Measurements from ENCODE around the gene MPG.
"Not testable (repeated sequence)": the region's sequence is repeated elsewhere in the genome, so short reads cannot be mapped to it uniquely, and the experiment has no call there.

Gene MPG

GRCh38 chr16:104928-105327 lies 26.9 kb downstream of the MPG start:
- DNase-seq (ENCODE audit: insufficient read length, low spot score) (no peak), FAIRE-seq (no peak)

DNA sequence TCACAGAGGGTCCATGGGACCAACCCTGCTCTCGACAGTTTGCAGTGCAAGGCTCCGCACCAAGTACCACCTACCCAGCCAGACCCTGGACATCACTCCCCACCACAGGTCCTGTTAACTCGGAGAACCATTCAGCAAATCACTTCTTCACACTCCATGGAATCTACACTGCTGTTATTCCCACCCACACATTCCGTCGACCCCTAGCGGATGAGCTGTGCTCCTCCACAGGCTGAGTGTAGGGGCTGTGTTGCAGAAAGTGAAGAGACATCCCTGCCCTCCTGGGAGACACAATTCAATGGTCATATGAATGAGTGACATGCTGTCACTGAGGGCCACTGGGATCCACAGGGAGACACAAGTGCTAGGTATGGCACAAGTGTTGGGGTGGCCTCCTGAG lies 27.5 kb downstream of the MPG start:
- DNase-seq (ENCODE audit: insufficient read length, low spot score) (no peak), FAIRE-seq (no peak)

DNA sequence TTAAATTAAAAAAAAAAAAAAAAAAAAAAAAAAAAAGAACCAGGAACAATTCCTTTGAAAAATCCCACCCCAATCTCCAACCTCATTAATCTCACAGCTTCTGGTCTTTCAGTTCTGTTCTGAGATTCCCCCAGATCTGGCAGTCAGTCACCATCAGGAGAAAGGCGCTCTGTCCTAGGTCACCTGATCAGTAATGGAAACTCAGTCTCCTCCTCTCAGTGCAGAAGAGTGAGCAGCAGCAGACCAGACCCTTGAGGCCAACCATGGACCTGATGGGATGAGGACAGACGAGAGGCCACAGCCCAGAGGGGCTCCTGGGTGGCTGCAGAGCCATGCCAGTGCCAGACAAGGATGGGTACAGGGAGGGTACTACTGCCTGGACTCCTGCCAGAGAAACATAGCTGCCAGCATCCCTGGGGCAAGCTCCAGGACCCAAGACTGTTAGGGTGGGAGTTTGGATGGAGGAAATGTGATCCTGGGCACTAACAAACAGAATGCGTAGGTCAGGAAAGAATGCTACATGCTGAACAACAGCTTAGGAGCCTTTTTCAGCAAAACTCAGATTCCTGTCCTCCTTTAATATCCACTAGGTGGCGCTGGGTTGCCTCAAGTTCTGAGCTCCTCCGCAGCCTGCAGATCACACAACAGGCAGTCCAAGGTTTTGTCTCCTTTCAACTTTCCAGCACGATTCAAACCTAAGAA lies 28.7 kb downstream of the MPG start:
- peak; percentile 81 for DNase-seq (ENCODE audit: insufficient read length, low spot score)
- FAIRE-seq: peak; percentile 36

DNA sequence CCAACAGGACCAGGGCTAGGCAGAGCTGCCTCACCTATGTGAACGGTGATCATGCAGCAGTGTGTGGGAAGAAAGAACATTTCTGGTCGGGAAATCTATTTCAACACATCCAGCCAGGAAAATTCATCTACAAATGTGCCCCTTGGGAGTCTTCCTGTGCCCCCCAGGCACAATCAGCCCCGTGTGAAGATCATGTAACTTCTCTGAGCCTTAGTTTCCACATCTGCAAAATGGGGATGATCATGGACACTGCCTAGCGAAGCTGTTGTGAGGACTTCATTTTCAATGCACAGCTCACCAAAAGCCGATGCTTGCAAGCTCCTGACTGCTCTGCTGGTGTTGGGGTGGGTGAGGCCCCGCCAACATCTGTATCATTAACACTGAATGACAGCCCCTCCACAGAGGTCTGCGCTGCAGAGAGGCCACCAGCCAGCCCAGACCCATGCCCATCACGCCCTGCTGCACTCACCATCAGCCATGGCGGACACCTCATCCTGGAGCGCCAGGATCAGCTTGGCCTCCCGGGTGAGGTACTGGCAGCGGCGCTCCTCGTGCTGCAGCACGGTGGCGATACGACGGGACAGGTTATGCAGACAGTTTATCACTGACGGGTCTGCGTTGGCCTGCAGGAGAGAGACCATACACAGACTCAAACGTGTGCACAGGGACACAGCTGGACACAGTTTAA lies 34.3 kb downstream of the MPG start:
- no peak for FAIRE-seq
- DNase-seq (ENCODE audit: insufficient read length, low spot score): no peak

DNA sequence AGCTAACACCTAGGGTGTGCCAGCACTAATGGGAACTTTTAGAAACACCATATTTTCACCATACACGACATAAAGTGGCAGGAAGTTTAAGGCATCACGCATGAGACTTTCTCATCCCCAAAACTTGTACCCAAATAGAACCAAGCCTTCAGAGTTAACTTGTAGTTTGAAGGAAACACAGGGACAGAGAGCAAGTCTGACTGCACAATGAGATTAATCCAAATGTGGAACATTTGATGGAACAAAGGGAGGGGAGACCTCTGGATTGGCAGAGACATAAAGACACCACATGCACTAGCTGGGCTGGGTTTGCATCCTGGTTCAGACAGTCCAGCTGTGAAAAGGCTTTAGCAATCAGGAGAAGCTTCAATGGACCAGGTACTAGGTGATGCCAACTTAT lies 36.3 kb downstream of the MPG start:
- no peak for DNase-seq (ENCODE audit: insufficient read length, low spot score)
- no peak for FAIRE-seq

- no peak for DNase-seq (ENCODE audit: insufficient read length, low spot score)
- no peak for FAIRE-seq
These were observed 38.0 kb downstream of the MPG start for GRCh38 chr16:116015-116414.

DNA sequence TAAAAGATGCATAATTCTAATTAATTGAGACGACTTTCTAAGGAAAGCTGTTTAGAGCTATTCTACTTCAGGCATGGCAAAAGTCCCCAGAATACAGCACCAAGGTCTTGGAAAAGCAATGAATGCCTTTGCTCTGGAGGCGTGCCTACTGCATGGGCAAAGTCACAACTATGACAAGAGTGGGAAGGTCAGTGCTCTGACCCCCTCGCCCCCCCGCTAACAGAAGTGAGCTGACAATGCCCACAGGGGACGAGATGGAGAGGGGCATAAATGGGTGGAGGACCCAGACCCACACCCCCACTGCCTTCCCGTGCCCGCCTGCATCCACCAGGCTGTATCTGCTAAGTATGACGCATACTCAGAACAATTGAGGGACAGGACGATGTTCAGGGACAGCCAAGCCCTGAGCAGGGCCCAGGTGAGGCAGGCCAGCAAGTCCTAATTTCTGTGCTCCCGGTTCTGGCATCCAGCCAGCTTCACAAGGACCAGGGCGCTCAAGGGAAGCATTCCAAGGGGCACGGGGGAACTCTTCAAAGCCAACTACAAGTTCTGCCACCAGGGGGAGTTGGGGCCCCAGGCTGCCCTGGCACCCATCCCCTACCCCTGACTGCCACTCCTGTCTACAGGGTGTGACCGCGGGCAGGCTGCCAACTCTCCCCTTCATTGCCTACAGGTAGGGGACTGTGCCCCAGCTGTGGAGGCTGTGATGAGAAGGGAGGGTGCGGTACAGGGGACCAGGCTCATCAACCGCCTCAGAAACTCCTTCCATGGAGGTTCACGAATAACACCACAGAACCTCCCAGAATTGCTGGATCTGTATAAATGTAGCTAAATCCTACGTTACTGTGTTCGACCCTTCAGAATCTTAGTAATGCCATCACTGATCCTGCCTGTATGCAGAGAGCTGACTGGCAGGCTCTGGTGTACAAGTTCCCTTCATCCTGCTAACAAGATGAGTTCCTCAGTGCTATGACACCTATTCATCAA lies 39.6 kb downstream of the MPG start:
- peak; percentile 71 for DNase-seq (ENCODE audit: insufficient read length, low spot score)

GRCh38 chr16:118857-119256 lies 40.8 kb downstream of the MPG start:
- no peak for DNase-seq (ENCODE audit: insufficient read length, low spot score)
- no peak for FAIRE-seq

More for the DNA sequence above, 39.6 kb downstream of the MPG start:
- FAIRE-seq: no peak

DNA sequence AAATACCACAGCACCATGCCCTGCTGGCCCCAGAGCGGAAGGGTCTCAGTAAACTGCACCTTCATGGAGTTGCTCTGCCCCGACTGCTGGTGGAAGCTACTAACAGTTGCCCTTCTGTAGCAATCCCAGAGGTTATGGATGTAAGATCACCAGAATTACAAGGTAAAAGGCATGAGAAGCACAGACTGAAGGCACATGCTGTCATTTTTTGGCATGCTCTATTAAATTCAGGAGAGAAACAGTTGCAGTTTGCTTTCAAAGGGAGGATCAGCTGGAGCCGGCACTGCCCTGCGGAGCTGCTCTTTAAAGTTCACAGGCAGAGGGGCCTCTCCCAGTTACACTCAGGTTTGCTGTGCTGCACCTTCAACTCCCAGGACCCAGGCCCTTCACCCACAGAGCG lies 41.3 kb downstream of the MPG start:
- DNase-seq (ENCODE audit: insufficient read length, low spot score) (no peak), FAIRE-seq (no peak)

DNA sequence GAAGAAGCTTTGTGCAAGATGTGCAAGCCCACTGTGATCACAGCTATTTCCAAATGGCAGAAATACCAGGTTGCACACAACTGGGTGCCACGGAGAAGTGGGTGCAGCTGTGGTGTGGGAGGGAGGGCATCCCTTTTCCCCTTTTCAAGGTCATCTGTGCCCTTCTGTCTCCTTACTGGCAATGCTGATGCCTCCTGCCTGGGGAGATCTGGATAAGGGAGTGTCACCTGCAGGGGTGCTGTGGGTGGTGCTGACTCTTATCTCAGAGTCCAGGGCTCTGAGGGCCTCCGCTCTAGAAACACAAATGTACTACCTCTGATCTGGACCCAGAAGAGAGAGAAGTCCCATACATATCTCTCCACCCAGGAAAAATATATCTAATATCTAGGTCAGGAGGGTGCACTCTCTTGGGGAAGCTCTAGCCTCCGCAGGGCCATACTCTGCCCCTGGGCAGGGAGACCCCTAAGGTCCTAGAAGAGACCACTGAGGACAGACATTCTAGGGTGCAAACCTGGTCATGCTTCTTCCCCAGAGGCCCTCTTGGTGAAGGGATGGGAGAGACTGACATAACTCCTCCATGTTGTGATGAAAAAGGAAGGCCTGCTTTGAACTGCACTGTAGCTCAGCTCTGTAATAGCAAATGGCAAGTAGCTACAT lies 41.9 kb downstream of the MPG start:
- no peak for FAIRE-seq
- no peak for DNase-seq (ENCODE audit: insufficient read length, low spot score)

- no peak for DNase-seq (ENCODE audit: insufficient read length, low spot score)
These were observed 42.7 kb downstream of the MPG start for GRCh38 chr16:120756-121155.

DNA sequence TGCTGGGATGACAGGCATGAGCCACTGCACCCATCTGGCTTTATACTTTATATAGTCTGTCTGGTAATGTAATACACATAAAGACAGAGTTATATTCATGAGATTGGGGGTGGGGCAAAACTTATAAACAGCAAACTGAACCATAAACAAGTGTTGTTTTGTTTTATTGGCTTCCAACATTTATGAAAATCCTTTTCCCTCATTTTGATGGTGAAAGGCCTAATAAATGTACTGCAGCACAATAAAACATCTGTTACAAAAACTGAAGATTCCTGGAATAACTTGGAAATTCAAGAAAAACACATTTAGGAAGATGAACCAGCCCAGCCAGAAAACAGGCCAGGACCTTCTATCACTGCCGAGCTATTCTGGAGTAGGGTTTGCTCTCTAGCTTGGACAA lies 44.3 kb downstream of the MPG start:
- DNase-seq (ENCODE audit: insufficient read length, low spot score): no peak
- FAIRE-seq: no peak

More at GRCh38 chr16:120756-121155, 42.7 kb downstream of the MPG start:
- no peak for FAIRE-seq

DNA sequence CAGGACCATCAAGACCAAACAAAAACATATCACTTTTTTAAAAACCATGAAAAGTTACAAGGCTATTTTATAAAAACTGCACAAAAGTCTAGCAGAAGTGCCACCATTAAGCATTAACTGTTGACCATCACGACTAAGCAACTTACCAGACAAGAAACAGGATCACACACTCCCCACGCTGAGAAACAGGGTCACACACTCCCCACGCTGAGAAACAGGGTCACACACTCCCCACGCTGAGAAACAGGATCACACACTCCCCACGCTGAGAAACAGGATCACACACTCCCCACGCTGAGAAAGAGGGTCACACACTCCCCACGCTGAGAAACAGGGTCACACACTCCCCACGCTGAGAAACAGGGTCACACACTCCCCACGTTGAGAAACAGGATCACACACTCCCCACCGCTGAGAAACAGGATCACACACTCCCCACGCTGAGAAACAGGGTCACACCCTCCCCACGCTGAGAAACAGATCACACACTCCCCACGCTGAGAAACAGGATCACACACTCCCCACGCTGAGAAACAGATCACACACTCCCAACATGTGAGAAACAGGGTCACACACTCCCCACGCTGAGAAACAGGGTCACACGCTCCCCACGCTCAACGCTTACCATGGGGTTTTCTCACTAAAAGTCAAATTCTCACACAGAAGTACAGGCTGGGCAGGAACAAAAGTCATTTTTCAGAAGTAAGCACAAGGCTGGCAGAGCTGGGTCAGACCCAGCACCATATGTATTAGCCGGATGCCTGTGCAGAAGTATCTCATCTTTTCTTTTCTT lies 45.7 kb downstream of the MPG start:
- FAIRE-seq; DNase-seq (ENCODE audit: insufficient read length, low spot score): not testable (repeated sequence)

GRCh38 chr16:125011-125410 lies 47.0 kb downstream of the MPG start:
- DNase-seq (ENCODE audit: insufficient read length, low spot score) (no peak), FAIRE-seq (no peak)

DNA sequence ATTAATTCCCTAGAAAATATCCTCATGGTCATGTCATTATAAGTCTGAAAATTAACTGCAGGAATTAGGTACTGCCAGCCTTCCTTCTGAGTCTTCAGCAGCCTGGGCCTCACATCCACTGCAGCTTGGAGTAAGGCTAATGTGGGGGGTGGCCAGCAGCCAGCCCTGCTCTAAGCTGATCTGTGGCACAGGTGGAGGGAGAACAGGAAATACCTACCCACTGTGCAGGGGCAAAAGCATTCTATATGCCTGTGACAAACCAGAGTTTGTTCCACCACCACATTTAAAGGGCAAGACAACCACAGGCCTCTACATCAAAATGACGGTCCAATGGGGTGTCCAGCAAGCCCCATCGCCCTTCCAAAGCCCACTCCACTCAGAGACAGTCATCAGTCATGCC lies 51.0 kb downstream of the MPG start:
- FAIRE-seq: no peak
- DNase-seq (ENCODE audit: insufficient read length, low spot score): no peak

GRCh38 chr16:130533-131173 lies 52.6 kb downstream of the MPG start:
- no peak for DNase-seq (ENCODE audit: insufficient read length, low spot score)
- FAIRE-seq: no peak

DNA sequence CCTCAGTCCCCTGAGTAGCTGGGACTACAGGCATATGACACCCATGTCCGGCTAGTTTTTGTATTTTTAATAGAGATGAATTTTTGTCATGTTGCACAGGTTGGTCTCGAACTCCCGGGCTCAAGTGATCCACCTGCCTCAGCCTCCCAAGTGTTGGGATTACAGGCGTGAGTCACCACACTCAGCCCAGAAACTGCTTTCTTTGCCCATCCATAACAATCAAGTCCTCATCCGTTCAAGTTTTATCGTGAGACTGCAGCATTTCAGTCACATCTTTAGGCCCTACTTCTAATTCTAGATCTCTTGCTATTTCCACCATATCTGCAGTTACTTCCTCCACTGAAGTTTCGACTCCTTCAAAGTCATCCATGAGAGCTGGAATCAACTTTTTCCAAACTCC lies 54.1 kb downstream of the MPG start:
- FAIRE-seq (no peak), DNase-seq (ENCODE audit: insufficient read length, low spot score) (no peak)

DNA sequence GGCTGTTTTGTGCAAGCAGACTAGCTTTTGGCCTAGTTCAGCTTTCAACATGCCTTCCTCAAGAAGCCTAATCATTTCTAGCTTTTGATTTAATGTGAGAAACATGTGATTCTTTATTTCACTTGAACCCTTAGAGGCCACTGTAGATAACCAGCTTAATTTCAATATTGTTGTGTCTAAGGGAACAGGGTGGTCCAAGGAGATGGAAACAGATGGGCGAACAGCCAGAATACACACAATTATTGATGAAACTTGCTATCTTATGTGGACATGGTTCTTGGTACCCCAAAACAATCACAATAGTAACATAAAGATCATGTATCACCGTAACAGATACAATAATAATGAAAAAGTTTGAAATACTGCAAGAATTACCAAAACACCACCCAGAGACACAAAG lies 55.7 kb downstream of the MPG start:
- FAIRE-seq (no peak), DNase-seq (ENCODE audit: insufficient read length, low spot score) (no peak)
